ENCODE measurements around the gene ROBO2. TPM values are rescaled to one million over a fixed set of nuclear protein-coding genes. Genes with fewer than 3 reads are reported as not detected.

The ROBO2 gene
- total RNA-seq, 3 donors from 2014 or later, result not detected

DNA sequence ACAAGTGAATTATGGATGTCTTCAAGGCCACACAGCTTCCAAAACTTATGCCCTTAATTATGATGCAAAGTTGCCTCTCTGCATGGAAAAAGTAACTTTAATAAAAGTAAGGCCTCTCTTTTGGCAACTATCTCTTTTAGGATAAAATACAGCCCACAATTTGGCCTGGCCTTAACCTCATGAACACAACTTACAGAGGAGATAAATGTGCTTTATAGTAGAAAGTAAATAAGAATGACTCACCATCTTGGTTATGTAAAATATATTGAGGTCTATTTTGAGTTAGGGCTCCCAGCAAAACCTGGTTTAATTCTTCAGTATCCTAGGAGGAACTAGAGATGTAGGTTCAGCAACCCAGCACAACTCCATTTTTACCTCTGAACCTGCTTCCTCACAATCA lies 164.0 kb downstream of the ROBO2 start:
- ATAC-seq (no peak), DNase-seq (no peak)
- H3K27me3 Mint-ChIP-seq (ENCODE audit: low read depth), result no peaks in the 10 kb centered on the region
- H3K4me1 Mint-ChIP-seq (ENCODE audit: low read depth), result no peaks in the 10 kb centered on the region
- no peaks in the 10 kb centered on the region for H3K36me3 Mint-ChIP-seq (ENCODE audit: insufficient read depth)
- H3K4me3 Mint-ChIP-seq, result no peak overlapping the region
- H3K9me3 Mint-ChIP-seq, result peaks cover 6% of the 10 kb centered on the region

DNA sequence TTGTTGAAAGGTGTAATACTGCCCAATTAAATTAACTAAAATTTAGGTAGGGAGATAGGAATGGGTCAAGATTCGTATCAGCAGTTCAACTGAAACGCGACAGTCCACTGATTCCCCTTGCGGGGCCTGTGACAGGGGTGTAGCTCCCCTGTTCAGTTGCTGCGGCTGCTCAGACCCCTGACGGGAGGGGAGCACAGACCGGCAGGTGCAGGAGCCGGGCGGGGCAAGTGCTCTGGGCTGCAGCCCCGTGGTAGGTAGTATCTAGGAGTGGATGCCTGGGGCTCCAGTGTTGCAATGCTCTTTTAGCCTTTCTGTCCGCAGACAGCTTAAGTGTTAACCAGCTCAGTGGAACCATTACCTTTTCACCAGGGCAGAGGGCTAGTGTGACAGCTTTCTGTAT lies 164.9 kb downstream of the ROBO2 start:
- Mint-ChIP-seq H3K27me3 (ENCODE audit: low read depth) (no peaks in the 10 kb centered on the region), H3K4me3 (no peak overlapping the region), H3K4me1 (ENCODE audit: low read depth) (no peaks in the 10 kb centered on the region), H3K9me3 (peaks cover 6% of the 10 kb centered on the region), H3K36me3 (ENCODE audit: insufficient read depth) (no peaks in the 10 kb centered on the region)
- DNase-seq (no peak), ATAC-seq (no peak)

DNA sequence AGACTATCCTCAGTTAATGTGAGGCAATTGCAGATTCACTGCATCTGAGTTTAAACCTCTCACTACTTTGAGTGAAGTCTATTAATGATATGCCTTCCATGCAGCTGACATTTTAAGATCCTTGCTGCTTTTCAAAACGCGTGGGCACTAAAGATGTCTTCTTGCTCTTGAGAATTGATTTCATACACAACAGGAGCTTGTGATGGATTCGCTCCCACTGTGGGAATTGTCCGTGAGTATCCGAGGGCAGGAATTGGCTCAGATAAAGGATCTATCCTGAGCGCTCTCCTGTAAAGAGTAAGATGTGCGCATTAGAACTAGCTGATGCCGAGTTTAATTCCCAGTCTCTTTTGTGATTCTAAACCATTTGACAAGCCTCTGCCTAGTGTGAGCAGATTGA lies 167.9 kb downstream of the ROBO2 start:
- H3K4me3 Mint-ChIP-seq, result no peak overlapping the region

DNA sequence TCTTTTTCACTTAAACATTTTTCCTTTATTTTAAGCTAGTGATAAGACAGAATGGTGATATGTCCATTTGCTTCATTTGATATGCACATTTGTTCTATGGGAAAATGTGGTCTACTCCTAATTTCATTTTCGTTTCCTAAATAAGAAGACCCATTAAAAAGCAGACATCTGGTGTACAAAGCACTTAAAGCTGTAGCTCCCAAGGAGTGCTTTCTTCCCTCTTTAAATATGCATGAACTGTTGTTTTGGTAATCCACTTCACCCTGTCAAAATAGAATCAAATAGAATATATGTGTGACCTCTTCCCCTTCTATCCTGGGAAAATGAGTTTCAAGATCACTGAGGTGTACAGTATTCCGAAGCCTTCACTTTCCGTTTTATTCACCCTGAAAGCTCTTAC lies 182.8 kb downstream of the ROBO2 start:
- H3K4me3 Mint-ChIP-seq, result no peak overlapping the region
- no peaks in the 10 kb centered on the region for H3K4me1 Mint-ChIP-seq (ENCODE audit: low read depth)
- H3K36me3 Mint-ChIP-seq (ENCODE audit: insufficient read depth), result no peaks in the 10 kb centered on the region
- no peaks in the 10 kb centered on the region for H3K27me3 Mint-ChIP-seq (ENCODE audit: low read depth)
- ATAC-seq, result no peak
- DNase-seq, result no peak
- H3K9me3 Mint-ChIP-seq, result peaks cover 4% of the 10 kb centered on the region

More for the DNA sequence above, 167.9 kb downstream of the ROBO2 start:
- DNase-seq (no peak), ATAC-seq (no peak)
- H3K27me3 Mint-ChIP-seq (ENCODE audit: low read depth), result no peaks in the 10 kb centered on the region
- H3K36me3 Mint-ChIP-seq (ENCODE audit: insufficient read depth), result no peaks in the 10 kb centered on the region
- H3K4me1 Mint-ChIP-seq (ENCODE audit: low read depth), result no peaks in the 10 kb centered on the region
- H3K9me3 Mint-ChIP-seq, result peaks cover 6% of the 10 kb centered on the region

DNA sequence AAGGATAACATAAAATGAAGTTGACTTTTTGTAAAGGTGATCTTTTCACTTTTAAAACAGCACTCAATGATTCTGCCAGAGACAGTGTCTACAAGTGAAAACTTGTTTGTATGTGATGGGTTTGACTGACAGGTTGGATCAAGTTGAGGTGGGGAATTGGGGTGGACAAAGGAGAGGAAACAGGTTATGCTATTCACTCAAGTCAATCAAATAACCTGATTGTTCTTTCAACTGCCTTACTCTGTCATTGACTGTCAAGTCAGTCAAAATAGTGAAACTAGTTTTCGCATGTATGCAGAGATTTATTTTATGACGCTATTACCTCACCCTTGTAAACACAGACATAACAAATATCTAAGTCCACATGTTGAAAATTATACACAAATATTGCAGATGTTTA lies 187.7 kb downstream of the ROBO2 start:
- H3K27me3 Mint-ChIP-seq (ENCODE audit: low read depth), result no peaks in the 10 kb centered on the region
- no peak overlapping the region for H3K4me3 Mint-ChIP-seq
- H3K36me3 Mint-ChIP-seq (ENCODE audit: insufficient read depth), result no peaks in the 10 kb centered on the region
- no peak for ATAC-seq
- H3K9me3 Mint-ChIP-seq, result peaks cover 8% of the 10 kb centered on the region
- no peak for DNase-seq
- no peaks in the 10 kb centered on the region for H3K4me1 Mint-ChIP-seq (ENCODE audit: low read depth)

DNA sequence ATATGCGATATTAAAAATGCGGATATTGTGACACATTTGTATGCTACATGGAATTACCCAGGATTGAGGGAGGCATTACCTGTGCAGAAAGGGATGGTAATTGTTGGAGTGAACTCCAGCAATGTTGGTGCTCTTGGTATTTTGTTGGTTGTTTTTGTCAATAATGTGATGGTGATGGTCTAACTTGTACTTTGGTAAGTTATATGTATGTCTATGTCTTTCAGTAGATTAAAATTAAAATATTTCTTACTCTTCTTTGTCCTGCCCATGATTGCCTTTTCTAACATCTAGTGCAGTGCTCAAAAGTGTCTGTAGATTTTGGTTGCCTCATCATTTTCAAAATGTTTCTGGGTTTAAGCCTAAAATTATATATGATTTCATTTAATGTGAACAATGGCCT lies 192.7 kb downstream of the ROBO2 start:
- Mint-ChIP-seq H3K4me3 (no peak overlapping the region), H3K4me1 (ENCODE audit: low read depth) (no peaks in the 10 kb centered on the region), H3K36me3 (ENCODE audit: insufficient read depth) (no peaks in the 10 kb centered on the region), H3K9me3 (peaks cover 4% of the 10 kb centered on the region), H3K27me3 (ENCODE audit: low read depth) (no peaks in the 10 kb centered on the region)
- DNase-seq (no peak), ATAC-seq (no peak)

DNA sequence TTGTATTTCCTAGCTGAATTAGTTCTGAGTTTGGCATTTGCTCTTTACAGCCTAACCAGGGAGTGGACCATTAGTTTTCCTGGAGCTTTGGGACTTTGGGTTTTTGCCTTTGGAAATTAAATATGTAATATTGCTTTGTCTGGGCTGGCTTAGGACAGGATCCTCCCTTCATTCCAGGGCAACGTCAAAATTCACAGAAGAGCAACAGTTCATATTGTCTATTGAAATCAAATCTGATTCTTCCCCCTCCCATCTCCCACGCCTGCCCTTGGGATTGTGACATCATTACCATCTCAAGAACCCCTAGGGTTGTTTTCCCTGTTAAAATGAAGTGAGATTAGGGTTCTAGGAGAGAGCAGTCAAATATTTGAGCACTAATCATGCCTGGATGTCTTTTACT lies 194.1 kb downstream of the ROBO2 start:
- H3K9me3 Mint-ChIP-seq, result peaks cover 4% of the 10 kb centered on the region

DNA sequence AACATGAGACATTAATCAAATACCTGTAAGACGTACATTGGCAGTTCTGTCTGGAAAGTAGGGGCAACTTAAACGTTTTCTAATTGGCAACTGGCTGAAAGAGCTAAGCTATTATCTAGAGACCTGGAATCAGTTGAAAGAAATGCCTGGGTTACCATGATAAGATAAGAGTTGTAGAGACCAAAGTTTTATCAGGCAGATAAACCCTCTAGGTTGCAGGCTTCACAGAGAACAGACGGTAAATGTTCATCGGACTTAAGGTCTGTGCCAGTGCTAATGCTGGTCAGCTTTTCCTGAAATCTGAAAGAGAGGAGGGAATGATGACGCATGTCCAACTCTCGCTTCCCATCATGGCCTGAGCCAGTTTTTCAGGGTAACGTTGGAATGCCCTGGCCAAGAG lies 196.2 kb downstream of the ROBO2 start:
- no peaks in the 10 kb centered on the region for H3K27me3 Mint-ChIP-seq (ENCODE audit: low read depth)
- no peaks in the 10 kb centered on the region for H3K4me1 Mint-ChIP-seq (ENCODE audit: low read depth)
- H3K9me3 Mint-ChIP-seq, result peaks cover 4% of the 10 kb centered on the region
- no peak for ATAC-seq
- no peak overlapping the region for H3K4me3 Mint-ChIP-seq
- DNase-seq, result no peak
- no peaks in the 10 kb centered on the region for H3K36me3 Mint-ChIP-seq (ENCODE audit: insufficient read depth)

More for the DNA sequence above, 194.1 kb downstream of the ROBO2 start:
- Mint-ChIP-seq H3K27me3 (ENCODE audit: low read depth) (no peaks in the 10 kb centered on the region), H3K4me1 (ENCODE audit: low read depth) (no peaks in the 10 kb centered on the region), H3K4me3 (no peak overlapping the region), H3K36me3 (ENCODE audit: insufficient read depth) (no peaks in the 10 kb centered on the region)
- DNase-seq, result no peak
- ATAC-seq, result no peak

DNA sequence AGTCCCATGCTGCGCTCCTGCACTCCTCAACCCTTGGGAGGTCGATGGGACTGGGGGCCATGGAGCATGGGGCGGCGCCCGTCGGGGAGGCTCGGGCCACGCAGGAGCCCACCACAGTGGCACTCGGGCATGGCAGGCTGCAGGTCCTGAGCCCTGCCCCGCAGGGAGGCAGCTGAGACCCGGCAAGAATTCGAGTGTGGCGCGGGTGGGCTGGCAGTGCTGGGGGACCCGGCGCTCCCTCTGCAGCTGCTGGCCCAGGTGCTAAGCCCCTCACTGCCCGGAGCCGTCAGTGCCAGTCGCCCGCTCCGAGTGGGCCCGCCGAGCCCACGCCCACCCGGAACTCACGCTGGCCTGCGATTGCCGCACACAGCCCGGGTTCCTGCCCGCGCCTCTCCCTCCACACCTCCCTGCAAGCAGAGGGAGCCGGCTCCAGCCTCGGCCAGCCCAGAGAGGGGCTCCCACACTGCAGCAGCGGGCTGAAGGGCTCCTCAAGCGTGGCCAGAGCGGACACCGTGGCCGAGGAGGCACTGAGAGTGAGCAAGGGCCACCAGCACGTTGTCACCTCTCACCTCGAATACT lies 200.3 kb downstream of the ROBO2 start:
- DNase-seq, result no peak
- Mint-ChIP-seq H3K9me3 (peaks cover 13% of the 10 kb centered on the region), H3K27me3 (ENCODE audit: low read depth) (no peaks in the 10 kb centered on the region), H3K4me1 (ENCODE audit: low read depth) (no peaks in the 10 kb centered on the region), H3K36me3 (ENCODE audit: insufficient read depth) (no peaks in the 10 kb centered on the region), H3K4me3 (no peak overlapping the region)
- ATAC-seq, result no peak

DNA sequence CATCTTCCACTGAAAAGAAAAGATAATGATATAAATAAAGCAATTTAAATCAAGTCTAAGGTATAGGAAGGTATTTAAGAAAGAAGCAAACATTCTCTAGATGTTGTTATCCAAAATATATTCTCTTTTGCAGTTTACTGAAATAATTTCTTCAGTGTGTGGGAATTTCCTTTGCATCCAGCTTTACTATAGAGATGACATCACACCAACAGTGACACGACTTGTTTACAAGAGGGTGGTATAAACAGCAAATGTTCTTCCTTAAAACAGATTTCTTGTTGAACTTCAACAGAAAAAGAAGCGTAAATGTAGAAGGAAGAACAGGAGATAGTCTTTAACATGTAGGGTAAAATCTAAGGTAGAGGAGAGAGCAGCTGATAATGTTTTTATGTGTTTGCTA lies 202.5 kb downstream of the ROBO2 start:
- H3K27me3 Mint-ChIP-seq (ENCODE audit: low read depth), result no peaks in the 10 kb centered on the region
- no peaks in the 10 kb centered on the region for H3K4me1 Mint-ChIP-seq (ENCODE audit: low read depth)
- ATAC-seq, result no peak
- peaks cover 16% of the 10 kb centered on the region for H3K9me3 Mint-ChIP-seq
- H3K4me3 Mint-ChIP-seq, result no peak overlapping the region
- H3K36me3 Mint-ChIP-seq (ENCODE audit: insufficient read depth), result no peaks in the 10 kb centered on the region
- no peak for DNase-seq

DNA sequence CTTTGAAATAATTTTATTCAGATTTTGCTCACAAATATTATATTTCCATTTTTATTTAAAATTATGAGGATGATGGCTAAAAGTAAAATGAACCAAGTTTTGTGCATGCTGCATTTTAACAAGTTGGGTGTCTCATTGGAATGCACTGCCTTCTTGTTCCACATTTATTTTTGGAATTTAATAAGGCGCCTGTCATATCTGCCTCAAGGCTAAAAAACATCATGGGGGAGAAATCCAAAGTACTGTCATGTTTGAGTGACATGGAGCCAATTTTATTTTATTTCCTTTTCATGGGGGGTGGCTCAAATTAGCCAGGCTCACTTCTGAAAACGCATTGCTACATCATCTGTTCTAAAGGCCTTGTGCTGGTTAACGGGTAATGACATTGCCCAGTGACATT lies 205.1 kb downstream of the ROBO2 start:
- no peaks in the 10 kb centered on the region for H3K27me3 Mint-ChIP-seq (ENCODE audit: low read depth)
- no peaks in the 10 kb centered on the region for H3K36me3 Mint-ChIP-seq (ENCODE audit: insufficient read depth)
- no peak for ATAC-seq
- no peak overlapping the region for H3K4me3 Mint-ChIP-seq
- DNase-seq, result no peak
- no peaks in the 10 kb centered on the region for H3K4me1 Mint-ChIP-seq (ENCODE audit: low read depth)
- H3K9me3 Mint-ChIP-seq, result peaks cover 16% of the 10 kb centered on the region

DNA sequence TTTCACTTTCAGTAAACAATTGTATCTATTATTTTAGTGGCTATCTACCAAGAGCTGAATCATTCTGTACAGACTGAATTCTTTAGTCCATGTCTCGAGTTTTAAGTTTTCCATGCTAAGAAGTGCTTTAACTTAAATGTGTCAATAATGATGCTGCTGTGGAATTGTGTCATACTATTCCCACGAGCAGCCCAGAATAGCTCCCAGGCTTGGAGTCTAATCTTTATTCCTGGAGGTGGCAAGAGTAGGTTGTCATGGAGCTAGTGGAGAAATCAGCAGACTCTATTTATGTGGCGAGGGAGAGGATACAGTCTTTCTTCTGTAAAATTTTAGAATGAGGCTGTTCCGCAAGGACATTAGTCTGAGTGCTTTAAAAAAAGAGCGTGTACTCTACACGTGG lies 207.2 kb downstream of the ROBO2 start:
- no peaks in the 10 kb centered on the region for H3K36me3 Mint-ChIP-seq (ENCODE audit: insufficient read depth)
- no peak for DNase-seq
- no peak for ATAC-seq
- H3K4me3 Mint-ChIP-seq, result no peak overlapping the region
- H3K27me3 Mint-ChIP-seq (ENCODE audit: low read depth), result no peaks in the 10 kb centered on the region
- peaks cover 18% of the 10 kb centered on the region for H3K9me3 Mint-ChIP-seq
- no peaks in the 10 kb centered on the region for H3K4me1 Mint-ChIP-seq (ENCODE audit: low read depth)

DNA sequence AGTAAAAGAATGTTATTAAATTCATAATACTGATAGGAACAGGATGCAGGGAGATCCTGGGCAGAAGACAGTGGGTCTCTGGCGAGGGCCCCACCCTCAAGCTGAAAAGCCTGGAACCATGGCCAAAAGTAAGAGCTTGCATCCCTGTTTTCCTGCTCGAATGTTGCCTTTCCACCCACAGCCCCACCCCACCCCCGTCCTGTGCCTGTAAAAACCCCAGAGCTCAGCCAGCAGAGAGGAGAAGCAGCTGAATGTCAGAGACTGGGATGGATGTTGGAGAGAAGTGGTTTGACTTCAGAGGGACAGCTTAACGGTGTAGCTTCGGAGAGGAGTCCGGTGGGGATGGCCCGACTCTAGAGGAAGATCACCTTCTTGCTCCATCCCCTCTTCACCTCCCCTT lies 207.9 kb downstream of the ROBO2 start:
- H3K27me3 Mint-ChIP-seq (ENCODE audit: low read depth), result no peaks in the 10 kb centered on the region
- H3K4me3 Mint-ChIP-seq, result no peak overlapping the region
- no peak for ATAC-seq
- peaks cover 14% of the 10 kb centered on the region for H3K9me3 Mint-ChIP-seq
- no peaks in the 10 kb centered on the region for H3K4me1 Mint-ChIP-seq (ENCODE audit: low read depth)
- H3K36me3 Mint-ChIP-seq (ENCODE audit: insufficient read depth), result no peaks in the 10 kb centered on the region
- DNase-seq, result no peak

DNA sequence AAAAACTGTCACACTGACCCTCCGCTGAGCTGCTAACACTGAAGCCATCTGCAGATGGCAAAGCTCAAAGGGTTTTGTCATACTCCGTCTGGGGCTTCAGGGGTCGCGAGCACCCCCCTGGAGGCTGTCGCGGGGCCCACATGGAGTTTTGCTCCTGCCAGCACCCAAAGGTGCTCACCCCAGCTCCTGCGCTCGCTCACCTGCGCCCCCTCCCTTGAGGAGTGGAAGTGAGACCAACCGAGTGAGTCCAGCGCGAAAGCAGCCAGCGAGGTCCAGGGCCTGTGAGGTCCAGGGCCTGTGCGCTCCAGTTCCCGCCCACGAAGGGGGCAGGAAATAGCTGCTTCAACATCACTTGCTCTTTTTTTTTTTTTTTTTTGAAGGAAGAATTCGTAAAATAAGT lies 208.5 kb downstream of the ROBO2 start:
- H3K4me3 Mint-ChIP-seq, result no peak overlapping the region
- no peak for DNase-seq
- no peaks in the 10 kb centered on the region for H3K27me3 Mint-ChIP-seq (ENCODE audit: low read depth)
- no peak for ATAC-seq
- H3K36me3 Mint-ChIP-seq (ENCODE audit: insufficient read depth), result no peaks in the 10 kb centered on the region
- peaks cover 13% of the 10 kb centered on the region for H3K9me3 Mint-ChIP-seq
- no peaks in the 10 kb centered on the region for H3K4me1 Mint-ChIP-seq (ENCODE audit: low read depth)

DNA sequence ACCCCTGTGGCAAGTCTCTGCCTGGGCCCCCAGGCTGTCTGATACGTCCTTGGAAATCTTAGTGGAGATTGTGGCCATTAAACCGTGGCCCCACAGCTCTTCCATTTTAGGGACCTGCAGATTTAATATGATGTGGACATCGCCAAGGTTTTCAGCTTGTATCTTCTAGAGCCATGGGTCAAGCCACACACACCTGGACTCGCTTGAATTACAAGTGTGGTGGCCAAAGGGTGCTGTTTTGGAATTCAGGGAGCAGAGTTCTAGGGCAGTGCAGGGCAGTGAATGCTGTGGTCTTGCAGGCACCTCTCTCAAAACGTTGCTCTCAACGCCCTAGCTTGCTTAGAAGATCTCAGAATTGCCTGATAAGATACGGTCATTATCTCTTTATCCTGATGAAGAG lies 211.2 kb downstream of the ROBO2 start:
- Mint-ChIP-seq H3K4me3 (no peak overlapping the region), H3K4me1 (ENCODE audit: low read depth) (no peaks in the 10 kb centered on the region), H3K36me3 (ENCODE audit: insufficient read depth) (no peaks in the 10 kb centered on the region), H3K27me3 (ENCODE audit: low read depth) (no peaks in the 10 kb centered on the region), H3K9me3 (peaks cover 4% of the 10 kb centered on the region)
- ATAC-seq, result no peak
- no peak for DNase-seq

All from activated T-cell treated with anti-CD3 and anti-CD28 coated beads, Interleukin-2, amount 50 U/mL, for 4 hours (primary cell).